ENCODE data around the gene PPP1R14C. TPM values are rescaled to one million over a fixed set of nuclear protein-coding genes. Genes with fewer than 3 reads are reported as not detected.

Gene PPP1R14C
- total and polyA plus RNA-seq, 2 experiments from 2014 or later: 1.1 to 1.4 TPM

DNA sequence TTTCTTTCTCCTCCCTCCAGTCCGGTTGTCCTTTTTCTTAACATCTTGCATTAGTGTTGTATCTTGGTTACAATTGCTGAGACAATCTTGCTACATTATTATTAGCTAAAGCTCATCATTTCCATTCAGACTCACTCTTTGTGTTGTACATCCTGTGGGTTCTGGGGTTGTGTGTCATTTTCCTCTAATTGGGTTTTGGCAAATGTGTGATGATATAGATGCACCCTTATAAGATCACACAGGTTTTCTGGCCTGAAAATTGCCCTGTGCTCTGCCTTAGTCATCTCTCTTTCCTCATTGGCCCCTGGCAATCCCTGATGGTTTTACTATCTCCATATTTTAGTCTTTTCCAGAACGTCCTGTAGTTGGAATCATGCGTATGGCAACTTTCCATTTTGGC lies 60.1 kb downstream of the PPP1R14C start:
- H3K79me2 ChIP-seq (replicated peaks; ENCODE audit: insufficient read depth): no peaks in the 10 kb centered on the region
- H3K4me2 ChIP-seq: no peak overlapping the region
- H3K36me3 ChIP-seq (ENCODE audit: insufficient read depth): no peaks in the 10 kb centered on the region
- Mint-ChIP-seq H3K27me3 (ENCODE audit: insufficient read depth, low read depth, poor library complexity) (peaks cover 5% of the 10 kb centered on the region), H3K9me3 (no peaks in the 10 kb centered on the region), H3K27ac (no peak overlapping the region), H3K4me1 (peaks cover 6% of the 10 kb centered on the region; the same call in 2 of the 3 replicates), H3K36me3 (ENCODE audit: low read depth) (no peaks in the 10 kb centered on the region), H3K4me3 (no peak overlapping the region)
- no peaks in the 10 kb centered on the region for H4K20me1 ChIP-seq (replicated peaks; ENCODE audit: insufficient read depth)
- ATAC-seq: no peak
- H3K4me1 ChIP-seq (ENCODE audit: insufficient read depth): no peaks in the 10 kb centered on the region
- H2AFZ ChIP-seq: no peak overlapping the region
- H3K27me3 ChIP-seq (ENCODE audit: insufficient read depth): no peaks in the 10 kb centered on the region
- H3K4me3 ChIP-seq: no peak overlapping the region
- TF ChIP-seq, protein P1, sequence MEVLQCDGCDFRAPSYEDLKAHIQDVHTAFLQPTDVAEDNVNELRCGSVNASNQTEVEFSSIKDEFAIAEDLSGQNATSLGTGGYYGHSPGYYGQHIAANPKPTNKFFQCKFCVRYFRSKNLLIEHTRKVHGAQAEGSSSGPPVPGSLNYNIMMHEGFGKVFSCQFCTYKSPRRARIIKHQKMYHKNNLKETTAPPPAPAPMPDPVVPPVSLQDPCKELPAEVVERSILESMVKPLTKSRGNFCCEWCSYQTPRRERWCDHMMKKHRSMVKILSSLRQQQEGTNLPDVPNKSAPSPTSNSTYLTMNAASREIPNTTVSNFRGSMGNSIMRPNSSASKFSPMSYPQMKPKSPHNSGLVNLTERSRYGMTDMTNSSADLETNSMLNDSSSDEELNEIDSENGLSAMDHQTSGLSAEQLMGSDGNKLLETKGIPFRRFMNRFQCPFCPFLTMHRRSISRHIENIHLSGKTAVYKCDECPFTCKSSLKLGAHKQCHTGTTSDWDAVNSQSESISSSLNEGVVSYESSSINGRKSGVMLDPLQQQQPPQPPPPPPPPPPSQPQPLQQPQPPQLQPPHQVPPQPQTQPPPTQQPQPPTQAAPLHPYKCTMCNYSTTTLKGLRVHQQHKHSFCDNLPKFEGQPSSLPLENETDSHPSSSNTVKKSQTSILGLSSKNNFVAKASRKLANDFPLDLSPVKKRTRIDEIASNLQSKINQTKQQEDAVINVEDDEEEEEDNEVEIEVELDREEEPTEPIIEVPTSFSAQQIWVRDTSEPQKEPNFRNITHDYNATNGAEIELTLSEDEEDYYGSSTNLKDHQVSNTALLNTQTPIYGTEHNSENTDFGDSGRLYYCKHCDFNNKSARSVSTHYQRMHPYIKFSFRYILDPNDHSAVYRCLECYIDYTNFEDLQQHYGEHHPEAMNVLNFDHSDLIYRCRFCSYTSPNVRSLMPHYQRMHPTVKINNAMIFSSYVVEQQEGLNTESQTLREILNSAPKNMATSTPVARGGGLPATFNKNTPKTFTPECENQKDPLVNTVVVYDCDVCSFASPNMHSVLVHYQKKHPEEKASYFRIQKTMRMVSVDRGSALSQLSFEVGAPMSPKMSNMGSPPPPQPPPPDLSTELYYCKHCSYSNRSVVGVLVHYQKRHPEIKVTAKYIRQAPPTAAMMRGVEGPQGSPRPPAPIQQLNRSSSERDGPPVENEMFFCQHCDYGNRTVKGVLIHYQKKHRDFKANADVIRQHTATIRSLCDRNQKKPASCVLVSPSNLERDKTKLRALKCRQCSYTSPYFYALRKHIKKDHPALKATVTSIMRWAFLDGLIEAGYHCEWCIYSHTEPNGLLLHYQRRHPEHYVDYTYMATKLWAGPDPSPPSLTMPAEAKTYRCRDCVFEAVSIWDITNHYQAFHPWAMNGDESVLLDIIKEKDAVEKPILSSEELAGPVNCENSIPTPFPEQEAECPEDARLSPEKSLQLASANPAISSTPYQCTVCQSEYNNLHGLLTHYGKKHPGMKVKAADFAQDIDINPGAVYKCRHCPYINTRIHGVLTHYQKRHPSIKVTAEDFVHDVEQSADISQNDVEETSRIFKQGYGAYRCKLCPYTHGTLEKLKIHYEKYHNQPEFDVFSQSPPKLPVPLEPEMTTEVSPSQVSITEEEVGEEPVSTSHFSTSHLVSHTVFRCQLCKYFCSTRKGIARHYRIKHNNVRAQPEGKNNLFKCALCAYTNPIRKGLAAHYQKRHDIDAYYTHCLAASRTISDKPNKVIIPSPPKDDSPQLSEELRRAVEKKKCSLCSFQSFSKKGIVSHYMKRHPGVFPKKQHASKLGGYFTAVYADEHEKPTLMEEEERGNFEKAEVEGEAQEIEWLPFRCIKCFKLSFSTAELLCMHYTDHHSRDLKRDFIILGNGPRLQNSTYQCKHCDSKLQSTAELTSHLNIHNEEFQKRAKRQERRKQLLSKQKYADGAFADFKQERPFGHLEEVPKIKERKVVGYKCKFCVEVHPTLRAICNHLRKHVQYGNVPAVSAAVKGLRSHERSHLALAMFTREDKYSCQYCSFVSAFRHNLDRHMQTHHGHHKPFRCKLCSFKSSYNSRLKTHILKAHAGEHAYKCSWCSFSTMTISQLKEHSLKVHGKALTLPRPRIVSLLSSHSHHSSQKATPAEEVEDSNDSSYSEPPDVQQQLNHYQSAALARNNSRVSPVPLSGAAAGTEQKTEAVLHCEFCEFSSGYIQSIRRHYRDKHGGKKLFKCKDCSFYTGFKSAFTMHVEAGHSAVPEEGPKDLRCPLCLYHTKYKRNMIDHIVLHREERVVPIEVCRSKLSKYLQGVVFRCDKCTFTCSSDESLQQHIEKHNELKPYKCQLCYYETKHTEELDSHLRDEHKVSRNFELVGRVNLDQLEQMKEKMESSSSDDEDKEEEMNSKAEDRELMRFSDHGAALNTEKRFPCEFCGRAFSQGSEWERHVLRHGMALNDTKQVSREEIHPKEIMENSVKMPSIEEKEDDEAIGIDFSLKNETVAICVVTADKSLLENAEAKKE (CRISPR knock-in tag; IDR thresholded peaks at IDR 0.05): no peak
- TF ChIP-seq ZNF114 (CRISPR knock-in tag; IDR thresholded peaks at IDR 0.05) (no peak), EZH2phosphoT487 (IDR thresholded peaks at IDR 0.05; ENCODE audit: unreplicated experiment) (no peak), ZNF331 (CRISPR knock-in tag; IDR thresholded peaks at IDR 0.05; ENCODE audit: low read depth) (no peak), CREB1 (CRISPR knock-in tag; IDR thresholded peaks at IDR 0.05; ENCODE audit: low read depth) (no peak)
- DNase-seq (ENCODE audit: low spot score): no peak
- H3K27ac ChIP-seq (ENCODE audit: low read depth): no peak overlapping the region
- H3K9me2 ChIP-seq (ENCODE audit: insufficient read depth): no peaks in the 10 kb centered on the region
- H3F3A ChIP-seq (replicated peaks; ENCODE audit: low read depth): no peaks in the 10 kb centered on the region

DNA sequence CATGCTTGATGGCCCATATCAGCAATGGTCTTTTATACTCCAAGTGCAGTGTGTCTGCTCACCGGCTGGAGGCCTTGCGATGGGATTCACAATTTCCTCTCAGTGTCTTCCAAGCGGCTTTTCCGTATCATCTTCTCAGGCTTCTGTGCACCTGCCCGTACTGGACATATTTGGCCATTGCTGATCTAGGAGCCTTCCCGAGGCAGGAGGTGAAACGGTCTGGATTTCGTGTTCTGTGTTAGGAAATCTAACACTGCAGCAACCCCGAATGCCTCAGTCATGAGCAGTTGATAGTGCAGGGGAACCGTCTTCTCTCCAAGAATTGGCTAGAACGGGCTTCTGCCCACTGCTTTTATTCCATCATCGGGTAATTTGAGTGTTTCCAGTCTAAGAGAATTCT lies 60.5 kb downstream of the PPP1R14C start:
- Histone ChIP-seq H3K9me2 (ENCODE audit: insufficient read depth) (no peaks in the 10 kb centered on the region), H3K27ac (ENCODE audit: low read depth) (no peak overlapping the region), H3K4me1 (ENCODE audit: insufficient read depth) (no peaks in the 10 kb centered on the region), H3K36me3 (ENCODE audit: insufficient read depth) (no peaks in the 10 kb centered on the region), H3F3A (replicated peaks; ENCODE audit: low read depth) (no peaks in the 10 kb centered on the region), H4K20me1 (replicated peaks; ENCODE audit: insufficient read depth) (no peaks in the 10 kb centered on the region), H3K79me2 (replicated peaks; ENCODE audit: insufficient read depth) (no peaks in the 10 kb centered on the region), H2AFZ (no peak overlapping the region), H3K4me2 (no peak overlapping the region), H3K4me3 (no peak overlapping the region), H3K27me3 (ENCODE audit: insufficient read depth) (no peaks in the 10 kb centered on the region)
- TF ChIP-seq CREB1 (CRISPR knock-in tag; IDR thresholded peaks at IDR 0.05; ENCODE audit: low read depth): no peak
- H3K4me1 Mint-ChIP-seq: peaks cover 6% of the 10 kb centered on the region; the same call in 2 of the 3 replicates
- H3K36me3 Mint-ChIP-seq (ENCODE audit: low read depth): no peaks in the 10 kb centered on the region
- H3K27me3 Mint-ChIP-seq (ENCODE audit: insufficient read depth, low read depth, poor library complexity): peaks cover 5% of the 10 kb centered on the region
- no peaks in the 10 kb centered on the region for H3K9me3 Mint-ChIP-seq
- DNase-seq (ENCODE audit: low spot score) (no peak), ATAC-seq (no peak)
- H3K27ac Mint-ChIP-seq: no peak overlapping the region
- H3K4me3 Mint-ChIP-seq: no peak overlapping the region
